HG03039 (cell line): ENCODE results near the gene CHRNA10.

Source experiments
- ATAC-seq: cut with Tn5 transposase; IDR thresholded peaks from one replicate; pipeline ENCODE4 v1.9.1; 2021; ENCODE audit warnings: mild to moderate bottlenecking, moderate library complexity; ENCODE audit not compliant: unreplicated experiment

Gene CHRNA10

DNA sequence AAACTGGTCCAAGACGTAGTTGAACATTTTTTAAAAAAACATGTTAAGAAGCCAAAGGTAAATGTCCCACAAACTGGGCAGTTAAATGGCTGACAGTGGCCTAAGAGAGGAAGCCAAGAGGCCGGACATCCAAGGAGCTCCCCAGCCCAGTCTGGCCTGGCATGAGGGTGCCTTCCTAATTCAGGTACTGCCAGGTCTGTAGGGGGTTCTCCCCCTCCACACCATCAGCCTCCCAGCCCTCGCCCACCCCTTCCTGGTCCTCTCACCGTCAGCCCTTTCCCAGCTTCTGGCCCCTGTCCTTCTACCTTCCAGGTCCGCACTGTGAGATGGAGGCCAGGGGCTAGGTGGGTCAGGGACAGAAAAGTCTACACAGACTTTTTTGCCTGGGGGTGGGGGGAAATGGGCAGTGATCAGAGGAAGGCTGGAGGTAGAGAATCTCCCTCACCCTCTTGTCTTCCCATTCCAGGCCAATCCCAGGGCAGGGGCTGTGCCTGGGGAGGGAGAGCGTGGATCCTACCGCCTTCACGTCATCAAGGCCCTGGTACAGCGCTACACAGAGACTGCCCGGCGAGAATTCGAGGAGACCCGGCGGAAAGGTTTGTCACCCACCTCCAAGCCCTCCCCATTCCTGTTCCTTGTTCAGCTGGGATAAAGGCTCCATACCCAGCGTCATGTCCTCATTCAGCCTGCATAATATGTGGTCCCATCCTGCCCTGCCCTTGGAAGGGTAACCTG lies 35.4 kb downstream of the CHRNA10 start:
- no peak for ATAC-seq

DNA sequence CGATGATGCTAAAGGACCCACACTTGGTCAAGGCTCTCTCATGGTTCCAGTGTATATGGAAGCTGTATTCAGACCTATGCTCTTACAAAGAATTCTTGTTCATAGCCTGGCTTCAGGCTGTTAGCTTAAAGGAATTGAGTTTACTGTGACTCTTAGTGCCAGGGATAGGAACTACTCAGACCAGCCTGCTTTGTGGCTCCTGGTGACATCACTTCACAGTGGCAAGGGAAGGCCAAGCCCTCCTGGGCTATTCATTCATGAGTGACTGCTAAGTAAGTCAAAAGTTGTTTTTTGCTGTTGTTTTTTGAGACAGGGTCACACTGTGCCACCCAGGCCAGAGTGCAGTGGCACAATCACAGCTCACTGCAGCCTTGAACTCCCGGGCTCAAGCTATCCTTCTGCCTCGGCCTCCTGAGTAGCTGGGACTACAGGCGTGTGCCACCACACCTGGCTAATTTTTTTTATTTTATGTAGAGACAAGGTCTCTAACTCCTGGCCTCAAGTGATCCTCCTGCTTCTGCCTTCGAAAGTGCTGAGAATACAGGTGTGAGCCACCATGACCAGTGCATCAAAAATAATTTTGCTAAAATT lies 39.0 kb downstream of the CHRNA10 start:
- no peak for ATAC-seq

- ATAC-seq: no peak
These were observed 39.9 kb downstream of the CHRNA10 start for GRCh38 chr11:3631331-3631730.

- ATAC-seq: no peak
These were observed 43.9 kb downstream of the CHRNA10 start for GRCh38 chr11:3627291-3627690.

GRCh38 chr11:3626250-3626960 lies 44.8 kb downstream of the CHRNA10 start:
- ATAC-seq: no peak

DNA sequence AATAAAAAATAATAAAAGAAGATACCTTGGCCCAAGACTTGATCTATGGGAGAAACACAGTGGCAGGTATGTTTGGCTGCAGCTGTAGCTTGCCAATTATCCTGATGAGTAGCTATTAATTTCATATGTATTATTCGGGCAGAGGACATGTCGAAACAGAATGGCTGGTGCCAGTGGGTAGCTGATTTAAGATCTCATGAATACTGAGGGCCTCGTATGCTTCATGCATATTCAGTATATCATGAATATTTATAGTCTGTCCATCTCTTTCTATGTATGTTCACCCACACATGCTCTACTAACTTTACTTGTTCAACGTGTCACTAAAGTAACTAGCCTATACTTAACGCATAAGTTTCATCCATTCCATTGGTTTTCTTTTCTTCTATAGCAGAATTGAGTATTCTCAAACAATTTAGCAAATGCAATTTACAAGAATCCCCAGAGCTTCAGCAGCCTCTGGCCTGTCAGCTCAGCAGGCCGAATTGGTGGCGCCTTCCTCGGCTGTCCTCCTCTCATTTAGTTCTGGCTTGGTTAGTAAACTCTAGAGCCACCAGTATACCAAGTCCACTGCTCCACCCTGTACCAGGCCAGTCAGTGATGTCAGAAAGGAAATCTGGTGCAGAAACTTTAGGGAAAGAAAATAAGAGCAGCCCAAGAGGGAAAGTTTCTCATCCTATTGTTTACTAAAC lies 47.3 kb downstream of the CHRNA10 start:
- ATAC-seq: no peak

DNA sequence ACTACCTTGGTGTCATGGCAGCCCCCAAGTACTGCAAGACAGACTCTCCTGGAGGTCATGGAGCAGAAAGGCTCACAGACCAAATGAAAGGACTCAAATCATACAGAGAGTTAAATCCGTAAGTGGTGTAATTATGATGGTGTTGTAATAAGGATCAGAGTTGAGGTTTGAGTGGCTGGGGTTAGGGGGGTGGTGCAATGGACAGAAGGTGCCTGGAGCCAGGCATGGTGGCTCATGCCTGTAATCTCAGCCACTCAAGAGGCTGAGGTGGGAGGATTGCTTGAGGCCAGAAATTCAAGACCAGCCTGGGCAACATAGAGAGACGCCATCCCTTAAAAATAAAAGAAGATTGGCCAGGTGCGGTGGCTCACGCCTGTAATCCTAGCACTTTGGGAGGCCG lies 48.1 kb downstream of the CHRNA10 start:
- ATAC-seq: no peak

- ATAC-seq: no peak
These were observed 48.7 kb downstream of the CHRNA10 start for GRCh38 chr11:3622521-3622920.

- ATAC-seq: no peak
These were observed 53.2 kb downstream of the CHRNA10 start for GRCh38 chr11:3617990-3618389.

- ATAC-seq: no peak
These were observed 54.3 kb downstream of the CHRNA10 start for GRCh38 chr11:3616721-3617460.

DNA sequence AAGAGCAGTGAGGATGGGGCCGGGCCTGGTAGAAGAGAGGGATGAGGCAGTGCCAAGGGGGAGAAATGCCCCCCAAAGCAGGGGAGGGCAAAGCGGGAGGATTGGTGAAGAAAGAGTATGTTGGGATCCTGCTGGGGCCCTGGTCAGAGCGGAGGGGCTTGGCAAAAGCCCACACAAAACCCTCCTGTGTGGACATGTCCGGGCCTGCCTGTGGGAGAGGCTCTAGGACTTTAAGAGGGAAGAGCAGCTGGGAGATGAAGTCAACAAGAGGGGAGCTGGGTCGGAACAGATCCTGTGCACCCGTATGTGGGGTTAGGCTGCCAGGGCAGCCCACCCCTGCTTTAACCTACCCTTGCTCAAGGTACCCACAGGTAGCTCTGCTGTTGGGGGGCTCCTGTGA lies 55.2 kb downstream of the CHRNA10 start:
- ATAC-seq: no peak
